Measurements from ENCODE around the gene MACC1.
"Not testable (repeated sequence)": the region's sequence is repeated elsewhere in the genome, so short reads cannot be mapped to it uniquely, and the experiment has no call there.

The MACC1 gene

DNA sequence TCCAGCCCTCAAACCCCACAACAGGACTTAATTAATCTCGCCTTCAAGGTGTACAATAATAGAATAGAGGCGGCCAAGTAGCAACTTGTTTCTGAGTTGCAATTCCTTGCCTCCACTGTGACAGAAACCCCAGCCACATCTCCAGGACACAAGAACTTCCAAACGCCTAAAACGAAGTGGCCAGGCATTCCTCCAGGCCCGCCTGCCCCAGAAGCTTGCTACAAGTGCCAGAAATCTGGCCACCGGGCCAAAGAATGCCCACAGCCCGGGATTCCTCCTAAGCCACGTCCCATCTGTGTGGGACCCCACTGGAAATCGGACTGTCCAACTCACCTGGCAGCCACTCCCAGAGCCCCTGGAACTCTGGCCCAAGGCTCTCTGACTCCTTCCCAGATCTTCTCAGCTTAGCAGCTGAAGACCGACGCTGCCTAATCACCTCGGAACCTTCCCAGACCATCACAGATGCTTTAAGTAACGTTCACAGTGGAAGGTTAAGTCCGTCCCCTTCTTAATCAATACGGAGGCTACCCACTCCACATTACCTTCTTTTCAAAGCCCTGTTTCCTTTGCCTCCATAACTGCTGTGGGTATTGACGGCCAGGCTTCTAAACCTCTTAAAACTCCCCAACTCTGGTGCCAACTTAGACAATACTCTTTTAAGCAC is 94.4 kb downstream of the MACC1 start:
- not testable (repeated sequence) for DNase-seq

DNA sequence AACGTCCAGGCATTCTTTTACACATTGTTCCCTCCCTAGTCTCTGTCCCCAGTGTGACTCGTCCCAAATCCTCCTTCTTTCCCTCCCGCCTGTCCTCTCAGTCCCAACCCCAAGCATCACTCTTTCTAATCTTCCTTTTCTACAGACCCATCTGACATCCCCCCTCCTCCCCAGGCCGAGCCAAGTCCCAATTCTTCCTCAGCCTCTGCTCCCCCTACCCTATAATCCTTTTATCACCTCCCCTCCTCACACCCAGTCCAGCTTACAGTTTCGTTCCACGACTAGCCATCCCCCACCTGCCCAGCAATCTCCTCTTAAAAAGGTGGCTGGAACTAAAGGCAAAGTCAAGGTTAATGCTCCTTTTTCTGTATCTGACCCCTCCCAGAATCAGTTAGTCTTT is 95.1 kb downstream of the MACC1 start:
- no peak for DNase-seq

- no peak for DNase-seq
Observed at GRCh38 chr7:20121404-20121803, 95.8 kb downstream of the MACC1 start.

GRCh38 chr7:20120611-20121168 is 96.5 kb downstream of the MACC1 start:
- not testable (repeated sequence) for DNase-seq

DNA sequence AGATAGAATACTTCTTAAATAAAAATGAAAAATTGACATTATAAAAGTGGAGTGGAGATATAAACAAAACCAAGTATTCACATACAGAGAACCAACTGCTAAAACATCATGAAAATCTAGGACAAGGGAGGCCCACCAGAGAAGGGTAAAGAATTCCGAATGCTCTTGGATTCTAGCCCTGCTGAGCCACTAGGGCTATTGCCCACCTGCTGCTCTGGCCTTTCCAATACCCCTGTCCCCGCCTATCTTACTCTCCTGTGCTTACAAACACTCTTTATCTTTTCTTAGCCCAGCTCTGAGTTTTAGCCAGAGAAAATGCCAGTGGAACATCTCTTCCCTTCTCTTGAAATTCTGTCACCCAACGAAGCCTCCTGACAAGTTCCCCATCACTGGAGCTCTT is 100.3 kb downstream of the MACC1 start:
- no peak for DNase-seq

DNA sequence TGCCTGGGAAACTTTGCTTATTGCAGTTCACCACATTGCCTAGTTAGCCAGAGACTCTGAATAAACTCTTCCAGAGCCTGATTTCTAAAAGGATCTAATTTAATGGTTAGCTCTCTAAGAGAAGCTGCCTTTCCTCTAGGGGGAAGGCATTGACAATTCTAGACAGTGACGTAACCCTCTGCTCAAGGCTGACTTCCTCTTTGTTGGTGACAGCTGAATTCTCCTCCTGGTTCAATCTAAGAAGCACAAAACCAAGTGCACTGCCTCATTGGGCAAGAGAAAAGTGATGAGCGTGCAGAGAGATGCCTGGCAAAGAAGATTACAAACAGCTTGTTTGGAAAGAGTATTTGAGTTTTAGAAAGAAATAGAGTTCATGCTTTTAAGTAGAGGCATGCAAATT is 102.7 kb downstream of the MACC1 start:
- DNase-seq: no peak

- DNase-seq: no peak
Observed at GRCh38 chr7:20113427-20114027, 103.7 kb downstream of the MACC1 start.

- no peak for DNase-seq
Observed at GRCh38 chr7:20112696-20113095, 104.5 kb downstream of the MACC1 start.

DNA sequence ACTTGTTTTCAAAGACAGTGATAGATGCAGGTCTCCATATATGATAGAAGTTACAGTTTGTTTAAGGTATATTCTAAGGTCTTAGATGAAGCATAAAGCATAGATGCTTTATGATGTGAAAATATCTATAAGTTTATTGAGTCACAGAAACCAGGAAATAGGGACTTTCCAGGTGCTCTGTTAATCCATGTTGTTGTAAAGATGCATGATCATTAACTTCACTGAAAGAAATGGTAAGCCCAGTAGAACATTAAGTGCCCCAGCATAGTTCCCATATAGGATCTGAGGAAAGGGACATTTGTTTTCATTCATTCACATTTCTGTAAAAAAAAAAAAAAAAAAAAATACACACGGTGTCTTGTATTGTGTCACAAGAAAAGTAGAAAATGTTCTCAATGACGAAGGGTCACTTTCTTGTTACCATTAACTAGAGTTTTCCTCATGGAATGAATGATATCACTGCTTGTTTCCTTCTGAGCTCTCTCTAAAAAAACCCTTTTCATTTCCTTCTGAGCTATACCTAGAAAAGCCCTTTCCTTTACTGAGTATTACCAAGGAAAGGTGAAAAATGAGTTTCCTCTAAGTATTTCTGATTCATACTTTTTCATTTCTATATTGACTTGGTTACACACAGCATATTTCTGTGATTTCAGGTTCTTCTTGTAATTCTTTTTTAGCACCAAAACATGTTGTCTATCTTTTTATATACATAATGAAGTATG is 105.2 kb downstream of the MACC1 start:
- no peak for DNase-seq

DNA sequence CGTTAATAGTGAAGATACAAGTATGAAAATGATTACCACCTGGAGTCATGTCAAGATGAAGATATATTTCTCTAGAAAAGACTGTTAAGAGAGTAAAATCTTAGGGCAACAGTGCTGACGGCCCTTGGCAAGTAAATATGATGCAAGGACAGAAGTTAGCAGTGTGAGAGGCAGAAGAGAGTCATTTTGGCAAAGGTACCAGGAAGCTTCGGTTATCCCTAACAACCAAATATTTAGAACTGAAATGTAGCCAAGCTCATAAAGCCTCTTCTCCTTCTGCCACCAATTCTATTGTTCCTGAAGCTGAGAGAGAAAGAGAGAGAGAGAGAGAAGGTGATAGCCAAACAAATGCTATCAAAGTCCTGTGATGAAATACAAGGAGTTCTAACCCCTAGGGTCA is 109.6 kb downstream of the MACC1 start:
- DNase-seq: no peak

DNA sequence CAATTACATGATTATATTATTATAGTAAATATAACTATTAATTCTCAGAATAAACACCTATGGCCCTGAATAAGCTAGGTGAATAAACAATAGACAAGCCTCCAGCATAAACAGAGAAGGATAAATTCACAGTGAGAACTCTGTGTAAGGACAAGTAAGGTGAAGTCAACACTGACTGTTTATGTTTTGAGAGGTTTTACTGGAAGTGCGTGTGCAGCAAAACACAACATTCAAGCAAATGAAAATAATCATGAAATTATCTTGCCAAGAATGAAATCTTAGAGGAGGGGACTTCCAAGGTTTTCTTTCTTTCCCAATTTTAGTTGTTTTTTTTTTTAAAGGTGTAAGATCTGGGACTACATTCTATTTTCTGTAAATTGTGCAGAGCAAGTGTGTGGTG is 112.5 kb downstream of the MACC1 start:
- DNase-seq: no peak

GRCh38 chr7:20102982-20103381 is 114.2 kb downstream of the MACC1 start:
- DNase-seq: no peak

DNA sequence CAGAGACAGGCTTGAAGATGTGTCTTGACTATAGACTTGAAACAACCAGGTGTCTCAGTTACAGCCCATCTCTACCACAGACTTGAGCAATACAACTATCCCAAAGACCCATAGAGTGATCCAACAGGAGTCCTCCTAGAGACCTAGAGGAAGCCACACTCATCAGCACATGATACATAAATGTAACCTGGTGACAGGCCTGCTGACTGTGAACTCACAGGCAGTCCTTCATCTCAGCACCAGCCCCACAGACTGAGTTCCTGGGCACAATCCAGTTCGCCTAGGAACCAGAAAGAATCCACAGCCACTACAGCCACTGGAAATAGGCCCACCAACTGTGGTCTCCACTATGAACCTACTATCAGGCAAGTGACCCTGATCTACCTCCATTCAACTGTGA is 121.3 kb downstream of the MACC1 start:
- DNase-seq: no peak

GRCh38 chr7:20095436-20095835 is 121.7 kb downstream of the MACC1 start:
- no peak for DNase-seq

GRCh38 chr7:20089431-20089830 is 127.8 kb downstream of the MACC1 start:
- DNase-seq: no peak

GRCh38 chr7:20085086-20085485 is 132.1 kb downstream of the MACC1 start:
- no peak for DNase-seq
